GM18508 (cell line): ENCODE measurements around the gene LRRC25.

Experiments used
- ATAC-seq: cut with Tn5 transposase; IDR thresholded peaks from one replicate; pipeline ENCODE4 v1.9.1; 2021; ENCODE audit warnings: moderate number of reproducible peaks; ENCODE audit not compliant: insufficient read depth, unreplicated experiment

Gene LRRC25

GRCh38 chr19:18397242-18398202 lies at the start of gene LRRC25:
TSS of gene LRRC25 (minus strand) at chr19:18397622. CDS start at chr19:18396963, 659 bp downstream.
- ATAC-seq: no peak

- no peak for ATAC-seq
Measured at GRCh38 chr19:18446811-18447359, 49.5 kb upstream of the LRRC25 start.

GRCh38 chr19:18446145-18446810 lies 48.9 kb upstream of the LRRC25 start:
- no peak for ATAC-seq

GRCh38 chr19:18445262-18445948 lies 48.0 kb upstream of the LRRC25 start:
- ATAC-seq: no peak

- no peak for ATAC-seq
Measured at GRCh38 chr19:18444513-18444912, 47.1 kb upstream of the LRRC25 start.

- no peak for ATAC-seq
Measured at GRCh38 chr19:18443831-18444230, 46.4 kb upstream of the LRRC25 start.

GRCh38 chr19:18443406-18443805 lies 46.0 kb upstream of the LRRC25 start:
- ATAC-seq: no peak

- no peak for ATAC-seq
Measured at GRCh38 chr19:18442941-18443340, 45.5 kb upstream of the LRRC25 start.

- no peak for ATAC-seq
Measured at GRCh38 chr19:18441804-18442788, 44.7 kb upstream of the LRRC25 start.

- ATAC-seq: no peak
Measured at GRCh38 chr19:18440936-18441803, 43.7 kb upstream of the LRRC25 start.

GRCh38 chr19:18440415-18440877 lies 43.0 kb upstream of the LRRC25 start:
- ATAC-seq: no peak

- ATAC-seq: no peak
Measured at GRCh38 chr19:18439910-18440237, 42.5 kb upstream of the LRRC25 start.

- ATAC-seq: no peak
Measured at GRCh38 chr19:18439025-18439909, 41.8 kb upstream of the LRRC25 start.

- ATAC-seq: no peak
Measured at GRCh38 chr19:18438331-18439024, 41.1 kb upstream of the LRRC25 start.

- no peak for ATAC-seq
Measured at GRCh38 chr19:18437491-18438330, 40.3 kb upstream of the LRRC25 start, which contains the start of gene ISYNA1. TSS of gene ISYNA1 (minus strand) at chr19:18438133. CDS start at chr19:18437979, 154 bp downstream.
